Measurements from ENCODE around the gene RCSD1. TPM values are rescaled to one million over a fixed set of nuclear protein-coding genes. Genes with fewer than 3 reads are reported as not detected.

The RCSD1 gene
- total RNA-seq, 1 donor from 2014 or later, result 0.98 TPM

GRCh38 chr1:167617153-167618147, 12.6 kb upstream of the RCSD1 start:
- Histone ChIP-seq H4K20me1 (ENCODE audit: insufficient read depth, low read length) (no peaks in the 10 kb centered on the region), H3K79me2 (ENCODE audit: insufficient read depth, low read length) (no peaks in the 10 kb centered on the region), H2AFZ (ENCODE audit: low read depth, low read length) (peak overlapping the region; percentile 30), H3K36me3 (ENCODE audit: insufficient read depth, low read length) (no peaks in the 10 kb centered on the region), H3K9me3 (ENCODE audit: insufficient read depth, low read depth, low read length) (no peaks in the 10 kb centered on the region), H3K4me1 (ENCODE audit: insufficient read depth, low read length) (peaks cover 7% of the 10 kb centered on the region), H3K27ac (ENCODE audit: low read depth, low read length) (no peak overlapping the region), H3K27me3 (ENCODE audit: insufficient read depth, low read length) (no peaks in the 10 kb centered on the region), H3K4me2 (ENCODE audit: low read length) (peak overlapping the region; percentile 53), H3K9ac (ENCODE audit: low read length) (no peak overlapping the region), H3K4me3 (ENCODE audit: insufficient read depth, low read depth, low read length) (no peak overlapping the region)
- FAIRE-seq (no peak), DNase-seq (ENCODE audit: low read depth) (peak; percentile 50)
- H3K27me3 Mint-ChIP-seq (ENCODE audit: low read depth, unreplicated experiment), result peaks cover 4% of the 10 kb centered on the region
- H3K27ac Mint-ChIP-seq (ENCODE audit: unreplicated experiment), result peak overlapping the region; percentile 22
- no peak overlapping the region for H3K4me3 Mint-ChIP-seq (ENCODE audit: unreplicated experiment)
- peaks cover 14% of the 10 kb centered on the region for H3K4me1 Mint-ChIP-seq (ENCODE audit: low read depth, unreplicated experiment)
- no peaks in the 10 kb centered on the region for H3K36me3 Mint-ChIP-seq (ENCODE audit: low read depth, unreplicated experiment)
- H3K9me3 Mint-ChIP-seq (ENCODE audit: unreplicated experiment), result peaks cover 1% of the 10 kb centered on the region
- TF ChIP-seq EZH2 (IDR thresholded peaks at IDR 0.05; ENCODE audit: insufficient read depth, low read length) (no peak), CTCF (IDR thresholded peaks at IDR 0.05; ENCODE audit: insufficient read depth, low read depth, low read length) (no peak)

DNA sequence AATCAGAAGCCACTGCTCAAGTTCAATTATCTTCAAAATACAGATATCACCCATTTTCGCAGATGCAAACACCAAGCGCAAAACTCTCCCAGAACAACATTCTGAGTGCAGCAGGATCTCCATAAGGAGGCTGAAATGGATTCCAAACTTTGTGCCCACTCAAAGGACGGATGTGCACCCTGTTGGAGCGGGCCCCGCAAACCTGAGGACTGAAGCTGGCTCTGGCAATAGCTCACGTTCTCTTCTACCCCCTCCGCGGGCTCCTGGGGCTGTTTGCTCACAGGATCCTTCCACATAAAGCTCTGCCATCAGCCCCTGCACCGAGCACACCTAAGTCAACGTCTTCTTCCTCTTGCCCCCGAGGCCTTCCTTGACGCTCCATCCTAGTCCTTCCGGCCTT, 11.7 kb upstream of the RCSD1 start:
- H3K4me3 ChIP-seq (ENCODE audit: insufficient read depth, low read depth, low read length), result no peak overlapping the region
- Mint-ChIP-seq H3K4me1 (ENCODE audit: low read depth, unreplicated experiment) (peaks cover 14% of the 10 kb centered on the region), H3K27ac (ENCODE audit: unreplicated experiment) (no peak overlapping the region), H3K4me3 (ENCODE audit: unreplicated experiment) (peak overlapping the region; percentile 55), H3K36me3 (ENCODE audit: low read depth, unreplicated experiment) (no peaks in the 10 kb centered on the region), H3K9me3 (ENCODE audit: unreplicated experiment) (peaks cover 1% of the 10 kb centered on the region), H3K27me3 (ENCODE audit: low read depth, unreplicated experiment) (peaks cover 9% of the 10 kb centered on the region)
- peaks cover 7% of the 10 kb centered on the region for H3K4me1 ChIP-seq (ENCODE audit: insufficient read depth, low read length)
- DNase-seq (ENCODE audit: low read depth), result no peak
- H4K20me1 ChIP-seq (ENCODE audit: insufficient read depth, low read length), result no peaks in the 10 kb centered on the region
- no peak overlapping the region for H3K9ac ChIP-seq (ENCODE audit: low read length)
- H3K27ac ChIP-seq (ENCODE audit: low read depth, low read length), result no peak overlapping the region
- no peaks in the 10 kb centered on the region for H3K36me3 ChIP-seq (ENCODE audit: insufficient read depth, low read length)
- H2AFZ ChIP-seq (ENCODE audit: low read depth, low read length), result no peak overlapping the region
- FAIRE-seq, result no peak
- no peak for TF ChIP-seq CTCF (IDR thresholded peaks at IDR 0.05; ENCODE audit: insufficient read depth, low read depth, low read length)
- TF ChIP-seq EZH2 (IDR thresholded peaks at IDR 0.05; ENCODE audit: insufficient read depth, low read length), result no peak
- no peaks in the 10 kb centered on the region for H3K79me2 ChIP-seq (ENCODE audit: insufficient read depth, low read length)
- H3K9me3 ChIP-seq (ENCODE audit: insufficient read depth, low read depth, low read length), result no peaks in the 10 kb centered on the region
- H3K27me3 ChIP-seq (ENCODE audit: insufficient read depth, low read length), result no peaks in the 10 kb centered on the region
- H3K4me2 ChIP-seq (ENCODE audit: low read length), result no peak overlapping the region

- Mint-ChIP-seq H3K9me3 (ENCODE audit: unreplicated experiment) (peaks cover 1% of the 10 kb centered on the region), H3K4me3 (ENCODE audit: unreplicated experiment) (peak overlapping the region; percentile 55), H3K36me3 (ENCODE audit: low read depth, unreplicated experiment) (no peaks in the 10 kb centered on the region), H3K27ac (ENCODE audit: unreplicated experiment) (no peak overlapping the region), H3K4me1 (ENCODE audit: low read depth, unreplicated experiment) (peaks cover 14% of the 10 kb centered on the region), H3K27me3 (ENCODE audit: low read depth, unreplicated experiment) (peaks cover 9% of the 10 kb centered on the region)
- no peak for TF ChIP-seq CTCF (IDR thresholded peaks at IDR 0.05; ENCODE audit: insufficient read depth, low read depth, low read length)
- TF ChIP-seq EZH2 (IDR thresholded peaks at IDR 0.05; ENCODE audit: insufficient read depth, low read length), result no peak
- no peak for FAIRE-seq
- Histone ChIP-seq H3K4me1 (ENCODE audit: insufficient read depth, low read length) (peaks cover 7% of the 10 kb centered on the region), H4K20me1 (ENCODE audit: insufficient read depth, low read length) (no peaks in the 10 kb centered on the region), H3K9ac (ENCODE audit: low read length) (no peak overlapping the region), H3K27me3 (ENCODE audit: insufficient read depth, low read length) (no peaks in the 10 kb centered on the region), H2AFZ (ENCODE audit: low read depth, low read length) (no peak overlapping the region), H3K4me3 (ENCODE audit: insufficient read depth, low read depth, low read length) (no peak overlapping the region), H3K36me3 (ENCODE audit: insufficient read depth, low read length) (no peaks in the 10 kb centered on the region), H3K27ac (ENCODE audit: low read depth, low read length) (no peak overlapping the region), H3K4me2 (ENCODE audit: low read length) (no peak overlapping the region), H3K9me3 (ENCODE audit: insufficient read depth, low read depth, low read length) (no peaks in the 10 kb centered on the region), H3K79me2 (ENCODE audit: insufficient read depth, low read length) (no peaks in the 10 kb centered on the region)
- no peak for DNase-seq (ENCODE audit: low read depth)
Observed at GRCh38 chr1:167618789-167619188, 11.2 kb upstream of the RCSD1 start.

Data from astrocyte (in vitro differentiated cells and primary cell).